Upper lobe of right lung (tissue), 1 donor: ENCODE data around the gene ZNF598. TPM values are rescaled to one million over a fixed set of nuclear protein-coding genes. Genes with fewer than 3 reads are reported as not detected.

ENCODE experiments used
- ATAC-seq: fragments of 200-7000 bp; cut with Tn5 transposase; one replicate; pipeline ENCODE4 v1.9.1; 2020; ENCODE audit warnings: mild to moderate bottlenecking, moderate library complexity
- DNase-seq: peaks from one replicate; pipeline ENCODE4 v3.0.0-alpha.2; 2020
- H3K27ac ChIP-seq: fragments of 200-600 bp; one replicate; pipeline ENCODE4 v1.8.0; 2022
- H3K27me3 ChIP-seq: fragments of 200-600 bp; one replicate; pipeline ENCODE4 v1.8.0; 2022; ENCODE audit warnings: mild to moderate bottlenecking
- H3K36me3 ChIP-seq: fragments of 200-600 bp; one replicate; pipeline ENCODE4 v1.8.0; 2022
- H3K4me1 ChIP-seq: fragments of 200-600 bp; one replicate; pipeline ENCODE4 v1.8.0; 2022
- H3K4me3 ChIP-seq: fragments of 200-600 bp; one replicate; pipeline ENCODE4 v1.8.0; 2022; ENCODE audit warnings: mild to moderate bottlenecking
- H3K9me3 ChIP-seq: fragments of 200-600 bp; one replicate; pipeline ENCODE4 v1.8.0; 2022
- CTCF ChIP-seq: fragments of 200-600 bp; IDR thresholded peaks from one replicate; pipeline ENCODE4 v1.8.0; 2022; ENCODE audit warnings: antibody characterized with exemption
- intact Hi-C: fragments of 100-400 bp; cut with DNase I; formaldehyde crosslinking; loops from one replicate; pipeline ENCODE4 v1.11.0; 2022
- long read RNA-seq: library from polyadenylated mRNA; unstranded; transcript quantifications from one replicate; pipeline ENCODE4 v2.0.0, GENCODE V29; 2021
- total RNA-seq: library from RNA; stranded (reverse); fragmentation: NEBNext Ultra II Directional; extraction: Animal tissue kit (Norgen Biotek cat#: 25700); gene quantifications from one replicate; pipeline ENCODE4 v1.2.1, GENCODE V29; 2021
- donor health status: DM: no; HTN: yes; CAD: no; lungs with severe emphysema.

Gene ZNF598
- total RNA-seq: 38.2 TPM
- long read RNA-seq, transcript ZNF598-204 (12 exons, 3,371 nt): major isoform, 9 of 45 reads
- long read RNA-seq, partial matches to known transcripts: 17 of 45 reads
- long read RNA-seq, other reads (novel, unspliced or antisense): 17 of 45 reads

DNA sequence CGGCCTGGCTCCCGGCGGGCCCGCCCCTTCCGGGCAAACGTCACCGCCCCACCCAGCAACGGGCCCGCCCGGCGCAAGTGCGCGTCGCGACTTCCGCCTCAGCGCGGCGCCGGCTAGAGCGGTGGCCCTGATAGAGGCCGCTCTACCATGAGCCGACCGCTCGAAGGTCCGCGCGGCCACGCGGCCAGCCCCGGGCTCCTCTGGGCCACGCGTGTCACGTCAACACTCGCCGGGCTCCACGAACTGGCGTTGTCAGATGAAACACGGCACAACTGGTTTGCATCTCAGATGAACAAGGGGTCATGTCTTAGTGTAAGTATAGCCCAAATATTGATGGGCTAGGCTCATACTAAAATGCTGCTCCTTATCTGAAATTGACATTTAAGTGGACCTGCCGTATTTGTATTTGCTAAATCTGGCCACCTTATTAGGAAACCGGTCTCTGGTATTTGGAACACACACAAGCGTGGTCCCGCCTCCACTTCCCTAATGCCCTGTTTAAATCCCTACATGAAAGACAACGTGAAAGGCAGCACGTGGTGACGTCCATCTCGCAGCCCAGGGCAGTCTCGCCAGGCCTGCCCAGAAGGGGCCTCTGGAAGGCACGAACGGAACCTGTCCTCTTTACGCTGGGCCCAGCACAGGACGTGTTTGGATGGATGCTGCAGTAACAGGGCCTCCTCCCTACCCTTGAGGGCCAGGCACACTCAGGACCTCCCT is at the start of gene ZNF598:
TSS of gene ZNF598 (minus strand) at position 31 of the 720 bp plus-strand sequence.
- peak within 1 kb of the TSS; percentile 84 for H3K4me3 ChIP-seq
- no peak for TF ChIP-seq CTCF
- H3K9me3 ChIP-seq: no peaks in the 10 kb centered on the region
- intact Hi-C loops: no loop called here
- peaks cover 43% of the 10 kb centered on the region for H3K4me1 ChIP-seq
- DNase-seq: peak; percentile 93
- peak within 1 kb of the TSS; percentile 95 for H3K27ac ChIP-seq
- ATAC-seq: peak; percentile 94
- H3K36me3 ChIP-seq: no peaks in the 10 kb centered on the region
- no peaks in the 10 kb centered on the region for H3K27me3 ChIP-seq

GRCh38 chr16:2058872-2059271 is 49.3 kb upstream of the ZNF598 start:
- Histone ChIP-seq H3K27me3 (no peaks in the 10 kb centered on the region), H3K4me1 (no peaks in the 10 kb centered on the region), H3K4me3 (no peak overlapping the region), H3K9me3 (no peaks in the 10 kb centered on the region), H3K27ac (no peak overlapping the region), H3K36me3 (peaks cover 61% of the 10 kb centered on the region)
- ATAC-seq (no peak), DNase-seq (no peak)
- intact Hi-C loops: no loop called here
- no peak for TF ChIP-seq CTCF

DNA sequence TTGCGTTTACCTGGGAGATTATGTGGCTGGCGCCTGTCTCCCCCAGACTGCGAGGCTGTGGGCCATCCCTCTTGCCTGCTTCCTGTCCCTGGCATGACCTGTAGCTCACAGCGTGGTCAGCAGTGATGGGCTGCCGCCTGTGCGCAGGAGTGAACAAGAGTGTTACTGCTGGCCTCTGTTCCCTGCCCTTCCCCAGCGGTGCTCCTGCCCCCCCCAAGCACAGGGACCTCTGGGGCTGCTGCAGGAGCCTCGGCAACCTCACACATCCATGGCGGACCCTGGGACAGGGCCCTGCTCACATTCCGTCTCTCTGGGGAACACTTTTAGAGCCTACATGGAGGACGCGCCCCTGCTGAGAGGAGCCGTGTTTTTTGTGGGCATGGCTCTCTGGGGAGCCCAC is 48.8 kb upstream of the ZNF598 start:
- Histone ChIP-seq H3K4me1 (no peaks in the 10 kb centered on the region), H3K27ac (no peak overlapping the region), H3K9me3 (no peaks in the 10 kb centered on the region), H3K27me3 (no peaks in the 10 kb centered on the region), H3K36me3 (peaks cover 61% of the 10 kb centered on the region), H3K4me3 (no peak overlapping the region)
- intact Hi-C loops: no loop called here
- TF ChIP-seq CTCF: no peak
- DNase-seq (no peak), ATAC-seq (no peak)

- Histone ChIP-seq H3K4me1 (no peaks in the 10 kb centered on the region), H3K36me3 (peaks cover 60% of the 10 kb centered on the region), H3K4me3 (no peak overlapping the region), H3K9me3 (no peaks in the 10 kb centered on the region), H3K27me3 (no peaks in the 10 kb centered on the region), H3K27ac (no peak overlapping the region)
- intact Hi-C loops: no loop called here
- ATAC-seq (no peak), DNase-seq (no peak)
- no peak for TF ChIP-seq CTCF
Observed at GRCh38 chr16:2057438-2057837, 47.8 kb upstream of the ZNF598 start.

DNA sequence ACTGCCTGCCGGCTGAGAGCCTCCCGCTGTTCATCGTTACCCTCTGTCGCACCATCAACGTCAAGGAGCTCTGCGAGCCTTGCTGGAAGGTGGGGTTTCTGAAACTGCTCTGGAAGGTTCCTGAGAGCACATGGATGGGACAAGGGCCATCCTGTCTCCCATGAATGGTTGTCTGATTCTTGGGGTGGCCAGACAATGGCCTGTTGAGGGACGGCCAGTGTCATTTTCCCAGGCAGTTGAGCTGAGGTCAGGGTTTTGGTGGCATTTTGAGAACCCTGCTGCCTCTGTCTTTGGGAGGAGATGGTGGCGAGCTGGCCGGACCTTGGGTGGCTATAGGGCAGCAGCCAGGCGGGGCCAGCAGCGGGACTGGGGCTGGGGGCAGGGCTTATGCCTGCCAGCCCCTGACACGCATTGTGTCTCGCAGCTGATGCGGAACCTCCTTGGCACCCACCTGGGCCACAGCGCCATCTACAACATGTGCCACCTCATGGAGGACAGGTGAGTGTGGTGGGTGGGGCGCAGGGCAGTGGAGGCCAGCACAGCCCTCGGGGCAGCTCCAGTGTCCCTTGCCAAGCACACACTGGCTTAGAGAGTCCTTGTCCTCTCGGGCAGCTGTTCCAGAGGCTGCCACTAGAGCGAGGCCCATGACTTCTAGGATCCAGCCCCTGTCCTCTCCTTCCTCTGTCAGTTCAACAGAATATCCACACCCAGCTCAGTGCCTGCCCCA is 47.2 kb upstream of the ZNF598 start:
- intact Hi-C loops: no loop called here
- no peak overlapping the region for H3K4me3 ChIP-seq
- no peak overlapping the region for H3K27ac ChIP-seq
- no peak for TF ChIP-seq CTCF
- H3K36me3 ChIP-seq: peaks cover 64% of the 10 kb centered on the region
- H3K27me3 ChIP-seq: no peaks in the 10 kb centered on the region
- DNase-seq (no peak), ATAC-seq (peak; percentile 5)
- H3K4me1 ChIP-seq: no peaks in the 10 kb centered on the region
- H3K9me3 ChIP-seq: no peaks in the 10 kb centered on the region
